Chondrocyte (in vitro differentiated cells): ENCODE results near the gene SAMM50. TPM values are rescaled to one million over a fixed set of nuclear protein-coding genes. Genes with fewer than 3 reads are reported as not detected.

ENCODE experiments used
- DNase-seq: peaks from one replicate; pipeline ENCODE4 v3.0.0; 2021; ENCODE audit warnings: mixed read lengths, low spot score
- H3K27ac Mint-ChIP-seq: one replicate; pipeline ENCODE4 v1.8.0; 2021; ENCODE audit warnings: mild to moderate bottlenecking, moderate library complexity, mixed read lengths; ENCODE audit not compliant: unreplicated experiment
- H3K27me3 Mint-ChIP-seq: 2 replicates; pipeline ENCODE4 v1.8.0; 2021; ENCODE audit warnings: low read depth, mixed read lengths
- H3K36me3 Mint-ChIP-seq: 2 replicates; pipeline ENCODE4 v1.8.0; 2021; ENCODE audit warnings: low read depth, mixed read lengths
- H3K4me1 Mint-ChIP-seq: 2 replicates; pipeline ENCODE4 v1.8.0; 2021; ENCODE audit warnings: low read depth, mild to moderate bottlenecking, mixed read lengths
- H3K4me3 Mint-ChIP-seq: one replicate; pipeline ENCODE4 v1.8.0; 2021; ENCODE audit warnings: mild to moderate bottlenecking, moderate library complexity, mixed read lengths; ENCODE audit not compliant: unreplicated experiment
- H3K9me3 Mint-ChIP-seq: 2 replicates; pipeline ENCODE4 v1.8.0; 2021; ENCODE audit warnings: low read depth, mixed read lengths
- total RNA-seq: library from RNA; stranded (reverse); gene quantifications from 3 replicates; pipeline ENCODE4 v1.2.1, GENCODE V29; 2021
- TF ChIP-seq, protein P1 (sequence below): fragments of 200-600 bp; sonication (generic); IDR thresholded peaks from 2 replicates; pipeline ENCODE4 v1.5.0; 2021; ENCODE audit warnings: antibody characterized with exemption, mild to moderate bottlenecking, moderate library complexity

The SAMM50 gene
- total RNA-seq, 1 donor from 2014 or later: 34.2 TPM

DNA sequence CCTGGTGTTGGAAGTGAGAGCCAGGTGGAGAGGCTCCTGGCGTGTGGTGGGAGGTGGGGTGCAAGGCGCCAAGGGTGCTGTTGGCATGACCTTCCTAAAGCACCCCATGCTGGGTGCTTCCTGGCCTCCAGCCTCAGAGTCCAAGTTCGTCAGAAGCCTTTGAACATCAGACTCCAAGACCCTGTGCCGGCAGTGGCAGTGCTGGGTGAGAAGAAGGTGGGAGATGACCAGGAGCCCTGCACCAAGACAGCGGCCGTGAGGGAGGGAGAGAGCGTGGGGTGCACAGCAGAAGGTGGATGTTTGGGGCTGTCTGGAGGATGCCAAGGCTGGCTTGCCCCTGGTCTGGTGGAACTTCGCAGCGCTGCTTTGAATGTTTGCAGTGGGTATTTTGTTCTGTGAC, 39.2 kb downstream of the SAMM50 start:
- no peak overlapping the region for H3K27ac Mint-ChIP-seq
- no peak for DNase-seq
- TF ChIP-seq, protein P1, sequence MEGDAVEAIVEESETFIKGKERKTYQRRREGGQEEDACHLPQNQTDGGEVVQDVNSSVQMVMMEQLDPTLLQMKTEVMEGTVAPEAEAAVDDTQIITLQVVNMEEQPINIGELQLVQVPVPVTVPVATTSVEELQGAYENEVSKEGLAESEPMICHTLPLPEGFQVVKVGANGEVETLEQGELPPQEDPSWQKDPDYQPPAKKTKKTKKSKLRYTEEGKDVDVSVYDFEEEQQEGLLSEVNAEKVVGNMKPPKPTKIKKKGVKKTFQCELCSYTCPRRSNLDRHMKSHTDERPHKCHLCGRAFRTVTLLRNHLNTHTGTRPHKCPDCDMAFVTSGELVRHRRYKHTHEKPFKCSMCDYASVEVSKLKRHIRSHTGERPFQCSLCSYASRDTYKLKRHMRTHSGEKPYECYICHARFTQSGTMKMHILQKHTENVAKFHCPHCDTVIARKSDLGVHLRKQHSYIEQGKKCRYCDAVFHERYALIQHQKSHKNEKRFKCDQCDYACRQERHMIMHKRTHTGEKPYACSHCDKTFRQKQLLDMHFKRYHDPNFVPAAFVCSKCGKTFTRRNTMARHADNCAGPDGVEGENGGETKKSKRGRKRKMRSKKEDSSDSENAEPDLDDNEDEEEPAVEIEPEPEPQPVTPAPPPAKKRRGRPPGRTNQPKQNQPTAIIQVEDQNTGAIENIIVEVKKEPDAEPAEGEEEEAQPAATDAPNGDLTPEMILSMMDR: no peak
- no peaks in the 10 kb centered on the region for H3K27me3 Mint-ChIP-seq
- no peaks in the 10 kb centered on the region for H3K9me3 Mint-ChIP-seq
- no peak overlapping the region for H3K4me3 Mint-ChIP-seq
- peaks cover 47% of the 10 kb centered on the region for H3K36me3 Mint-ChIP-seq
- H3K4me1 Mint-ChIP-seq: peaks cover 6% of the 10 kb centered on the region

DNA sequence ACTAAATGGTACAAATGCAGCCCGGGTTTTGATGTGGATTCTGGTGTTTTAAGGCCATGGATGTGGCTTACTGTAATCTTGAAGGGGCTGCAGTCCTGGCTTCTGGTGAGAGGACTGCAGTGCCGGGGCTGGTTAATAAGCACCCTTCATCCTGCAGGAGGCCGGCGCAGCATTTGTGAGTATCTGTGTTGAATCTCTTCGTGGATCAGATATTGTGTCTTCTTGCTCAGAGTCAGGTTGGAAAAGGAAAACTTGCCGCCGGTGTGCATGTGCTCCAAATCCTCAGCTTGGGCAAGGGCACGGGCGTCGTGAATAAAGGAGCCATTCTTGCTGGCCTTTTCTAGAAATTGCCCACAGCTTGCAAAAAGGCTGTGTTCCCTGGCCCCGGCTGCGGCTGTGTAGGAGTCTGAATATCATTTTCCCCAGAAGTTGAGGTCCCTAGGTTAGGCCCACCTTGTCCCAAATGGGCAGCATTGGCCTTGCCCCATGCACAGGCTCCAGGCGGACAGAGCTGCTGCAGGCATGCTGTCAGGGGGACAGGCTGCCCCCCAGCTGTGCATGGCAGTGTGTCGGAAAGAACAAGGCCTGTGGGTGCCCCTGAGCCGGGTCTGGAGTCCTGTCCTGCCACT, 39.9 kb downstream of the SAMM50 start:
- H3K27ac Mint-ChIP-seq: no peak overlapping the region
- no peaks in the 10 kb centered on the region for H3K27me3 Mint-ChIP-seq
- no peaks in the 10 kb centered on the region for H3K9me3 Mint-ChIP-seq
- H3K36me3 Mint-ChIP-seq: peaks cover 43% of the 10 kb centered on the region
- TF ChIP-seq, protein P1: no peak
- H3K4me1 Mint-ChIP-seq: peaks cover 6% of the 10 kb centered on the region
- DNase-seq: no peak
- H3K4me3 Mint-ChIP-seq: no peak overlapping the region

DNA sequence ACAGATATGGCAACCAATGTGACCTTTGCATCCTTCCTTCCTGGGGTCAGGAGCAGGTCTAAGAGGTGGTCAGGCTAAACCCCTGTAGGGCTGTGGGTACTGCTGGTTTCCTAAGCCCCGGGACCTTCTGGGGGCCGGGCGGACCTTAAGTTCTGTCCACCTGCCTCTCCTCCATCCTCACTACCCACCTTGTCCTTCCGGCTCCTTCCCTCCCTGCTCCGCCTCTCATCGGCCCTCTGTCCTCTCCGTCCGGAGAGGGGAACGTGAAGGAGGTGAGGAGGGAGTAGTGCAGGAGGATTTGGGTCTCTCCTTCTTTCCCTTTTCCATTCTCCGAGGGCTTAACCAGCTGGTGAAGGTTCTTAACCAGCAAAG, 40.5 kb downstream of the SAMM50 start:
- H3K27me3 Mint-ChIP-seq: no peaks in the 10 kb centered on the region
- H3K27ac Mint-ChIP-seq: no peak overlapping the region
- H3K4me3 Mint-ChIP-seq: no peak overlapping the region
- peaks cover 44% of the 10 kb centered on the region for H3K36me3 Mint-ChIP-seq
- no peak for DNase-seq
- TF ChIP-seq, protein P1: no peak
- peaks cover 6% of the 10 kb centered on the region for H3K4me1 Mint-ChIP-seq
- no peaks in the 10 kb centered on the region for H3K9me3 Mint-ChIP-seq

DNA sequence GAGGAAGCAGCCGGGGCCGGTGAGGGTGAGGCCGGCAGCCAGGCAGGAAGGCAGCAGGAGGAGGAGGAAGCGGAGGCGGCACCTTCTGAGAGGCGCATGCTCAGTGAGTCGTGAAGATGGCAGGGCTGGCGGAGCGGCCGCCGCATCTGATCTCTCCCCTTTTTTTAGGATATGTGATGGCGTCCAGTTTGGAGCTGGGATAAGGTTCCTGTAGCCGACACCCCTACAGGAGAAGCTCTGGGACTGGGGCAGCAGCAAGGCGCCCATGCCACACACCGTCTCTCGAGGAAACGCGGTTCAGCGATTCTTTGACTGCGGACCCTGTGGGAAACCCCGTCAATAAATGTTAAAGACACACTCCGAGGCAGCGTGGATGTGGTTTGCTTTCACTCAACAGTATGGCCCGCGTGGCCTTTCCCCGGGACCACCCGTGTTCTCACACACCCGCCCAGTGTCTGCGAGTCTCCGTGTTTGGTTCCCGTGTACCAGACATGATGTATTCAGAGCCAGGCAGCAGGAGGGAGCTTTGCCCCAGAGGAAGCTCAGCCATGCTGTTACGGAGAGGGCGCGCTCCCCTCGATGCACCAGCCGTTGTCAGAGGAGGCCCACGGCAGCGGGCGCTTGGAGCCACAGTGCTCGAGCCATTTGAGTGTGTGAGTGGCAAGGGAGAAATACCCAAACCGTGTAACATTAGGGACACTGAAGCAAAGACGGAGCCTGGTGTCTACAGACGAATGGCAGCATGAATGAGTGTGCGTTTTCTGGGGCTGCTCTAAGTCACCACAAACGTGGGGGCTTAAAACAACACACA, 41.1 kb downstream of the SAMM50 start:
- Mint-ChIP-seq H3K4me1 (peaks cover 6% of the 10 kb centered on the region), H3K9me3 (no peaks in the 10 kb centered on the region), H3K27ac (no peak overlapping the region), H3K4me3 (no peak overlapping the region), H3K27me3 (no peaks in the 10 kb centered on the region), H3K36me3 (peaks cover 43% of the 10 kb centered on the region)
- no peak for DNase-seq
- TF ChIP-seq, protein P1: no peak

DNA sequence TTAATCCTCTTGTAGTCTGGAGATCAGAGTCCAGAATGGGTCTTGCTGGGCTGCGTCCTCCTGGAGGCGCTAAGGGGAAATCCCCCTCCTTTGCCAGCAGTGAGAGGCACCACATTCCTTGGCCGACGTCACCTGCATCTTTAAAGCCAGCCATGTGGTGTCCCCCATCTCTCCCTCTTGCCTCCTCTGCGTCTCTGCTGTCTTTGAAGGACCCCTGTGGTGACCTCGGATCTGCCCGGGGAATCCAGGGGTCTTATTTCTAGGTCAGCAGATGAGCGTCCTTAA, 41.7 kb downstream of the SAMM50 start:
- Mint-ChIP-seq H3K27me3 (no peaks in the 10 kb centered on the region), H3K9me3 (no peaks in the 10 kb centered on the region), H3K27ac (no peak overlapping the region), H3K4me3 (no peak overlapping the region), H3K36me3 (peaks cover 39% of the 10 kb centered on the region), H3K4me1 (peaks cover 6% of the 10 kb centered on the region)
- TF ChIP-seq, protein P1: no peak
- DNase-seq: no peak
